H4 (cell line): Measurements from ENCODE around the gene HPCAL1. TPM values are rescaled to one million over a fixed set of nuclear protein-coding genes. Genes with fewer than 3 reads are reported as not detected.
A peak's percentile ranks its signal among the peaks of the same experiment; 100 is the strongest.
"Not testable (repeated sequence)": the region's sequence is repeated elsewhere in the genome, so short reads cannot be mapped to it uniquely, and the experiment has no call there.

Experiments
- DNase-seq: peaks from one replicate; pipeline ENCODE4 v3.0.0-alpha.2; 2015; ENCODE audit warnings: low spot score
- total RNA-seq: library from RNA; depleted of rRNA; stranded (reverse); fragments of >200 nt; shearing (Covaris generic); gene quantifications from 2 replicates; pipeline ENCODE4 v1.2.3, GENCODE V29; 2014

HPCAL1 gene
- total RNA-seq, 1 experiment from 2014 or later: 50.8 TPM

- DNase-seq: no peak
Observed at GRCh38 chr2:10284108-10284870, 18.4 kb upstream of the HPCAL1 start.

GRCh38 chr2:10285191-10285555, 17.5 kb upstream of the HPCAL1 start:
- no peak for DNase-seq

- DNase-seq: peak; percentile 93
Observed at GRCh38 chr2:10285556-10286198, 17.0 kb upstream of the HPCAL1 start.

DNA sequence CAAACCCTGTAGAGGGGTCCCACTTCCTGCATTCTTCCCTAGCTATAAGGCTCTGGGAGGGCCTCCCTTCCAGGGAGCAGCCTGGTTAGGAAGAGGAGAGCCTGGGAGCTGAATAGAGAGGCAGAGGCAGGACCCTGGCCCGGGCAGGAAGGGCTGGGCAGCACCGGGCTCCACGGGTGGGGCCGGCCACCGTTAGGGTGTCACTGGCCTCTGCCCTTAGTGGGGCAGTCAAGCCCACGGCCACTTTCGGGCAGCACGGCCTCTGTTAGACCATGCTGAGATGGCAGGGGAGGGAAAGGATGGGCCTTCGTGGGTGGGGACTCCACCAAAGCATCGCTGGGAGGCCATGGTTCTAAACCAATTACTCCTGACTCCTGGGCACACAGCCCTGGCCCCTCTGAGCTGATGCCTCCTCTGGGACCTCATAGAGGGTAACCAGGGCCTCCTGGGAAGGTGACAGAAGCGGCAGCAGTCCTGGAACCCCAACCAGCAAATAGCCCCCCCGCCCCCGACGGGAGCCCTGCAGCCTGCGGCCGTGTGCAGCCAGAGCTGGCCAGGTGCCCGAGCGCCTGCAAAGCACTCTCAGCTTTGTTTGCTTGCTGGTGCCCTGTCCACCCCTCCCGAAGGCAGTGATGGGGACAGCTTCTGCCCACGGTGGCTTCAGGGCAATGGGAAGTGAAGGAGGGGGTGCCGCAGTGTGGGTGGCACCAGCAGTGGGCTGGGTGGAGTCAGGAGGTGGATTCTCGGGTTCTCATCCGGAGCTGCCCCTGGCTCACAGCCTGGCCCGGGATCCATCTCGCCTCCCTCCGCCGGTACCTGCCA, 16.3 kb upstream of the HPCAL1 start:
- DNase-seq: peak; percentile 77

DNA sequence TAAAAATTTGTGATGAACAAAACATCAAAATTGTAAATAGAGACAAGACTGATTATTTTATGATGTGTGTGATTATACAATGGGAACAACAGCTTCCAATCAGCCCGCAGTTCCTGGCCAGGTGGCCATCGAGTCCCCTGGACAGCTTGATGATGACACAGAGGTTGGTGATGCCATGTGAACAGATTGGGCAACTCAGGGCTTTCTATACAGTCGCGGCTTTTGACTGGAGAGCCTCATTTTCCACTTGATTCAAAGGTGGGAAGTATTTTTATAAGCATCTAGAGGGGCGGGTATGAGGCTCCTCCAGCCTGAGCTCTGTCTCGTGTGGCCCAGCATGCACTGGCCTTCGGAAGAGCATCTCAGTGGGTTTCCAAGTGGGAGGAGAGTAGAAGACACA, 14.9 kb upstream of the HPCAL1 start:
- no peak for DNase-seq

- no peak for DNase-seq
Observed at GRCh38 chr2:10288606-10289005, 14.1 kb upstream of the HPCAL1 start.

DNA sequence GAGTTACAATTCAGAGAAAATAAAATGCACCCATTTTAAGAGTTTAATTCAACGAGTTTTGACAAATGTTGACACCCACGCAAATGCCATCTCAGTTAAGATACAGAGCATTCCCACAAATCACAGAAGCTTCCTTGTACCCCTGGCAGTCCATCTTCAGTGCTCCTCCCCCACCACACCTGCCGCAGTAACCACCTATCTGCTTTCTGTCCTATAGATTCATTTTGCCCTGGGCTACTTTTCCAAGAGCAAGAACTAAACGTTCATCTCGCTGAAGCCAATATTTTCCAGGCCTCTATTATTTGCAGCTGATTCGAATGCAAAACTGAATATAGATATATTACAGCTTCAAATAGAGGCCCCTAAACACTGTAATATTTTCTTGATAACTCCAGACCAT, 13.4 kb upstream of the HPCAL1 start:
- DNase-seq: no peak

- DNase-seq: peak; percentile 46
Observed at GRCh38 chr2:10289891-10290290, 12.8 kb upstream of the HPCAL1 start.

DNA sequence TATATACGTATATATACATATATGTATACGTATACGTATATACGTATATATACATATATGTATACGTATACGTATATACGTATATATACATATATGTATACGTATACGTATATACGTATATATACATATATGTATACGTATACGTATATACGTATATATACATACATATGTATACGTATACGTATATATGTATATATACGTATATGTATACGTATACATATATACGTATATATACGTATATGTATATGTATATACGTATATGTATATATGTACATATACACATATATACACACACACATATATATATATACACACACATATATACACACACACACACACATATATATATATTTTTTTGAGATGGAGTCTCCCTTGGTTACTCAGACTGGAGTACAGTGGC, 11.3 kb upstream of the HPCAL1 start:
- not testable (repeated sequence) for DNase-seq

DNA sequence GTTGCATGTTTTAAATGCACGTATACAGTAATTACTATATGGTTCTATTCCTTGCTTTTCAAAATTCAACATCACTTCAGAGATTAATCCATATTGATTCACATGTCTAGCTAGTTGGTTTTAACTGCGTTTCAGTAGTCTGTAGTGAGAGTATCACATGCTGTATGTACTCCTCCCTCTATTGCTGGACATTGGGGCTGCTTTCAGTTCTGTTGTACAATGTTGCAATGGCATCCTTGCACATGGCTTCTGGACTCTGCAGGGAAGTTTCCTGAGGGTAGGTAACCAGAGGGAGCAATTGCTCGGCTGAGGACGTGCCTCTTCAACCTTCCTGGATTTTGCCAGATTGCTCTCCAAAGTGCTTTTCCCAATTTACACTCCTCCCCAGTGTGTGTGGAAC, 10.7 kb upstream of the HPCAL1 start:
- no peak for DNase-seq

GRCh38 chr2:10293603-10294002, 9.1 kb upstream of the HPCAL1 start:
- no peak for DNase-seq

GRCh38 chr2:10294077-10294476, 8.6 kb upstream of the HPCAL1 start:
- DNase-seq: no peak

- not testable (repeated sequence) for DNase-seq
Observed at GRCh38 chr2:10295649-10296048, 7.1 kb upstream of the HPCAL1 start.

- DNase-seq: no peak
Observed at GRCh38 chr2:10296142-10296541, 6.6 kb upstream of the HPCAL1 start.

GRCh38 chr2:10297191-10297830, 5.4 kb upstream of the HPCAL1 start:
- DNase-seq: no peak

DNA sequence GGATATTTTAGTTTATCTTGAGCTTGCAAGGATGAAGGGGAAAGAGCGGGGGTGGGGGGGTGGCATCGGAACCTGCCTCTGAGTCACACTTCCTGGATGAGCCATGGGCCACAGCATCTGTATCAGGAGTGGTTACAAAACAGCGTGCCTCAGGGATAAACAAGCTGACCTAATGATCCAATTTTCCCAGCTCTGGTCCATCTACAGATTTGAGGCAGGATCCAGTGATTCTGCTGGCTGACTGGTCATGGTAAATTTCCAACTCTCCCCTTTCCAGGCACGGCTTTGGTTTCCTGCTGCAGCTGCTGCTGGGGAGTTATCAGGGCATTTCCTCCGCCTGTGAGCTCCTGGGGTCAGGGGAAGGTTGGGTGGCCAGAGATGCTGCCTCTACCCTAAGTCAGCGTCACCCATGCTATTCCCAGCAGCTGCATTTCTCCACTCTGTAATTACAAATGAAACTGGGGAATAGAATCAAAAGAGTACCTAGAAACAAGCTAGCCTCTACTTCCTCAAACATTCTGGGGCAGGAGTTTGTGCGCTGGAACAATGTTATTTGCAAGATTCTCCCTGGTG, 4.7 kb upstream of the HPCAL1 start:
- DNase-seq: peak; percentile 81

DNA sequence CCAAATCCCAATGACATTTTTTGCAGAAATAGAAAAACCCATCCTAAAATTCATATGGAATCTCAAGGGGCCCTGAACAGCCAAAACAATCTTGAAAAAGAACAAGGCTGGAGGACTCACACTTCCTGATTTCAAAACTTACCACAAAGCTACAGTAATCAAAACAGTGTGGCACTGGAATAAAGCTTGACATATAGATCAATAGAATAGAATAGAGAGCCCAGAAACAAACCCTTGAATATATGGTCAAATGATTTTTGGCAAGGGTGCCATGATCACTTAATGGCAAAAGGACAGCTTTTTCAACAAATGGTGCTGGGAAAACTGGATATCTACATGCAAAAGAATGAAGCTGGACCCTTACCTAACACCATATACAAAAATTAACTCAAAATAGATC, 3.9 kb upstream of the HPCAL1 start:
- not testable (repeated sequence) for DNase-seq

DNA sequence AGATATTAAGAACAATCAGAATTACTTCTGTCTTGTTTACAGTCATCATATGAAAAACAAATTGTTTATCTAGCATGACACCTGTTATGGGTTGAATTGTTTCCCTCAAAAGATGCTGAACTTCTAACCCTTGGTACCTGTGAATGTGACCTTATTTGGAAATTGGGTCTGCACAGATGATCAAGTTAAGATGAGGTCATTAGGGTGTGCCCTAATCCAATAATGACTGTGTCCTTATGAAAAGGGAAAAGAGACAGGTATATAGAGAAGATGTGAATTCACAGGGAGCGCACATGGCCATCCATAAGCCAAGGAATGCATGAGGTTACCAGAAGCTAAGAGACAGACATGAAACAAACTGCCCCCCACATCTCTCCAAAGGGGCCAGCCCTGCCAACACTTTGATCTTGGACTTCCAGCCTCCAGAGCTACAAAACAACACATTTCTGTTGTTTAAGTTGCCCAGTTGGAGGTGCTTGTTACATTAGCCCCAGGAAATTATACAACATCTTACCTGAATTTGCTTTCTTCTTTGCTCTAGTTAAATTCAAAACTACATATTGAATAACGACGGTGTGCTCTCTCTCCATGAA, 2.3 kb upstream of the HPCAL1 start:
- DNase-seq: no peak

- DNase-seq: no peak
Observed at GRCh38 chr2:10300997-10301940, 1.4 kb upstream of the HPCAL1 start.

DNA sequence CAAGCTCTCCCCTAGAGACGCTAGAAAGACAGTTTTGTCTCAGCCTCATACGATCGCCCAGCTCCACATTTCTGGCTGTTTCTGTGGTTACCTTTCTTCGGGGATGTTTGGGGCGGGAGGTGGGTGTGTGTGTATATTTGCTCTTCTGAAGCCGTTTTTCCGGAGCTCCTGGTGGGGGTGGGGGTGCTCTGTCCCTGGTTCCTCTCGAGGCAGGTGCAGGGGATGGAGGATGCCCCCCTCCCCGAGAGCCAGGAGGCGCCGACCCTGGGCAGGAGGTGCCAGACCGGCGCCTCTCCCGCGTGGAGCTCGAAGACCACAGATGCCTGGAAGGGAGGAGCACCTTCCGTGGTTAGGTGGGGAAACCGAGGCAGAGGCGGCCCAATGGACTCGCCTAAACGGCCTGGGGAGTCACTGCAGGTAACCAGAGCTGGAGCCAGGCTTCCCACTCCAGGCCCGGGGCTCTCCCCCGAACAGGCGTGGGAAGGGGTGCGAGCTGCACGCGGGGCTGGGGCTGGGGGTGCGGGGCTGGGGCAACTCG, 694 bp upstream of the HPCAL1 start:
- DNase-seq: no peak
